ENCODE data around the gene SEMA6B. TPM values are rescaled to one million over a fixed set of nuclear protein-coding genes. Genes with fewer than 3 reads are reported as not detected.
"Not testable (repeated sequence)": the region's sequence is repeated elsewhere in the genome, so short reads cannot be mapped to it uniquely, and the experiment has no call there.

Gene SEMA6B
- polyA plus RNA-seq, 1 donor (not counting 4 experiments of a cell fraction or from before 2014, with no cell fraction given) = 0.41 TPM

GRCh38 chr19:4596033-4596904 lies 36.8 kb upstream of the SEMA6B start:
- Histone ChIP-seq H3K36me3 (ENCODE audit: control insufficient read depth in 2 of 2, extremely low read depth in 1 of 2, insufficient read depth in 2 of 2, low read length in 2 of 2) (no peaks in the 10 kb centered on the region), H4K20me1 (ENCODE audit: control insufficient read depth, extremely low read depth, insufficient read depth, low read length) (no peaks in the 10 kb centered on the region), H3K79me2 (ENCODE audit: control insufficient read depth, insufficient read depth, low read length) (no peaks in the 10 kb centered on the region), H3K9me3 (ENCODE audit: control insufficient read depth, low read depth, low read length) (no peaks in the 10 kb centered on the region), H3K27me3 (ENCODE audit: control insufficient read depth, extremely low read depth, insufficient read depth, low read length) (no peaks in the 10 kb centered on the region), H3K27ac (ENCODE audit: control insufficient read depth, insufficient read depth, low read length) (no peak overlapping the region), H3K4me3 (ENCODE audit: control insufficient read depth in 2 of 3, extremely low read depth in 1 of 3, insufficient read depth in 2 of 3, low read depth in 1 of 3, low read length in 3 of 3) (no peak overlapping the region), H3K4me1 (ENCODE audit: control insufficient read depth, extremely low read depth, insufficient read depth, low read length) (peaks cover 7% of the 10 kb centered on the region), H3K9ac (ENCODE audit: control insufficient read depth, extremely low read depth, insufficient read depth, low read length) (no peak overlapping the region), H2AFZ (ENCODE audit: control insufficient read depth, low read length) (no peak overlapping the region), H3K9me1 (ENCODE audit: control insufficient read depth, extremely low read depth, insufficient read depth, low read length) (no peaks in the 10 kb centered on the region), H3K4me2 (ENCODE audit: control insufficient read depth, extremely low read depth, insufficient read depth, low read depth, low read length) (no peak overlapping the region)
- FAIRE-seq (no peak), DNase-seq (ENCODE audit: low read depth, low spot score) (no peak)
- TF ChIP-seq CTCF (optimal IDR thresholded peaks at IDR 0.05 in 1 of 3, IDR thresholded peaks at IDR 0.05 in 1 of 3, conservative IDR thresholded peaks at IDR 0.05 in 1 of 3; ENCODE audit: extremely low read depth in 1 of 3, insufficient read depth in 2 of 3, low read length in 3 of 3) (no peak), EZH2 (IDR thresholded peaks at IDR 0.05; ENCODE audit: low read length) (no peak)
- dilution Hi-C loops (cut with MboI; ENCODE audit: extremely low pct_ligation_motif_present, low sequenced_read_pairs) = no loop called here

- H3K9me3 ChIP-seq (ENCODE audit: control insufficient read depth, low read depth, low read length); H3K36me3 ChIP-seq (ENCODE audit: control insufficient read depth in 2 of 2, extremely low read depth in 1 of 2, insufficient read depth in 2 of 2, low read length in 2 of 2); H3K4me3 ChIP-seq (ENCODE audit: control insufficient read depth in 2 of 3, extremely low read depth in 1 of 3, insufficient read depth in 2 of 3, low read depth in 1 of 3, low read length in 3 of 3); H3K9ac ChIP-seq (ENCODE audit: control insufficient read depth, extremely low read depth, insufficient read depth, low read length); H4K20me1 ChIP-seq (ENCODE audit: control insufficient read depth, extremely low read depth, insufficient read depth, low read length); H3K9me1 ChIP-seq (ENCODE audit: control insufficient read depth, extremely low read depth, insufficient read depth, low read length); H3K4me2 ChIP-seq (ENCODE audit: control insufficient read depth, extremely low read depth, insufficient read depth, low read depth, low read length); H3K27ac ChIP-seq (ENCODE audit: control insufficient read depth, insufficient read depth, low read length); H2AFZ ChIP-seq (ENCODE audit: control insufficient read depth, low read length); H3K27me3 ChIP-seq (ENCODE audit: control insufficient read depth, extremely low read depth, insufficient read depth, low read length); DNase-seq (ENCODE audit: low read depth, low spot score); H3K79me2 ChIP-seq (ENCODE audit: control insufficient read depth, insufficient read depth, low read length); dilution Hi-C loops (cut with MboI; ENCODE audit: extremely low pct_ligation_motif_present, low sequenced_read_pairs); H3K4me1 ChIP-seq (ENCODE audit: control insufficient read depth, extremely low read depth, insufficient read depth, low read length); FAIRE-seq: not testable (repeated sequence)
Observed at GRCh38 chr19:4595158-4595557, 35.7 kb upstream of the SEMA6B start.

Data from keratinocyte (primary cell).